Sigmoid colon (tissue), 7 donors: ENCODE data around the gene ZCCHC14. TPM values are rescaled to one million over a fixed set of nuclear protein-coding genes. Genes with fewer than 3 reads are reported as not detected.

Experiments used
- DNase-seq: peaks from one replicate; pipeline ENCODE4 v3.0.0-alpha.2; 2019
- H3K27ac ChIP-seq, 4 donors: fragments of 200-600 bp; sonication (generic); one replicate each; pipeline ENCODE4 v1.5.1; 2016 to 2019; ENCODE audit warnings: mild to moderate bottlenecking in 1 of 4
- H3K27me3 ChIP-seq, 3 donors: fragments of 200-600 bp; sonication (generic); one replicate each; pipeline ENCODE4 v1.5.1; 2019; ENCODE audit warnings: mild to moderate bottlenecking in 1 of 3
- H3K36me3 ChIP-seq, 4 donors: fragments of 200-600 bp; sonication (generic); one replicate each; pipeline ENCODE4 v1.5.1; 2016 to 2019
- H3K4me1 ChIP-seq, 4 donors: fragments of 200-600 bp; sonication (generic); one replicate each; pipeline ENCODE4 v1.5.1; 2017 to 2019
- H3K4me3 ChIP-seq, 4 donors: fragments of 200-600 bp; sonication (generic); one replicate each; pipeline ENCODE4 v1.5.1; 2017 to 2019; ENCODE audit warnings: mild to moderate bottlenecking in 2 of 4, moderate library complexity in 1 of 4
- H3K9me3 ChIP-seq, 4 donors: fragments of 200-600 bp in 3 of 4; sonication (generic) in 3 of 4; one replicate each; pipeline versions ENCODE4 v1.5.1 to v1.6.1; 2013 to 2019
- EP300 ChIP-seq, 4 donors: sonication (generic); formaldehyde crosslinking; IDR thresholded peaks; one replicate each; pipeline ENCODE4 v1.6.1; 2017; ENCODE audit warnings: antibody characterized with exemption in 4 of 4
- POLR2A ChIP-seq, 2 donors: fragments of 450-650 bp; IDR thresholded peaks; one replicate each; pipeline ENCODE4 v1.6.1; 2016; ENCODE audit warnings: antibody characterized with exemption in 2 of 2, mild to moderate bottlenecking in 2 of 2, moderate library complexity in 2 of 2
- POLR2AphosphoS5 ChIP-seq, 4 donors: sonication (generic); formaldehyde crosslinking; IDR thresholded peaks; one replicate each; pipeline ENCODE4 v1.6.1; 2017; ENCODE audit warnings: antibody characterized with exemption in 4 of 4
- WGBS, 2 donors: extraction: QIAGEN DNeasy Blood & Tissue Kit; methylation state at CpG; one replicate each; pipeline ENCODE4 v1.1.7; 2013; 5-methylcytosine and 5-hydroxymethylcytosine counted together
- intact Hi-C: fragments of 100-400 bp; cut with DNase I; formaldehyde crosslinking; loops from one replicate; pipeline ENCODE4 v1.15.1; 2023
- polyA plus RNA-seq, 3 donors: library from polyadenylated mRNA; stranded (reverse); fragments of 200-250 nt; gene quantifications; one replicate each; pipeline ENCODE4 v1.2.3, GENCODE V29; 2013
- total RNA-seq, 4 donors: library from RNA; depleted of rRNA; stranded (reverse); fragments of >200 nt; gene quantifications; one replicate each; pipeline ENCODE4 v1.1.0, GENCODE V29; 2016
- TF ChIP-seq, protein P1 (sequence below), 4 experiments: fragments of 450-650 bp in 3 of 4; fragments of 200-600 bp in 1 of 4; IDR thresholded peaks; one replicate each; pipeline ENCODE4 v1.5.1; 2016 to 2019; ENCODE audit warnings: antibody characterized with exemption in 4 of 4, mild to moderate bottlenecking in 3 of 4, moderate library complexity in 2 of 4
- donor health status: healthy with polysubstance abuse.
- donor health status: Bipolar disorder and iron deficiency.
- donor health status: healthy.

Gene ZCCHC14
- total and polyA plus RNA-seq, 7 donors, result 6.0 to 23.8 (median 11.8) TPM

DNA sequence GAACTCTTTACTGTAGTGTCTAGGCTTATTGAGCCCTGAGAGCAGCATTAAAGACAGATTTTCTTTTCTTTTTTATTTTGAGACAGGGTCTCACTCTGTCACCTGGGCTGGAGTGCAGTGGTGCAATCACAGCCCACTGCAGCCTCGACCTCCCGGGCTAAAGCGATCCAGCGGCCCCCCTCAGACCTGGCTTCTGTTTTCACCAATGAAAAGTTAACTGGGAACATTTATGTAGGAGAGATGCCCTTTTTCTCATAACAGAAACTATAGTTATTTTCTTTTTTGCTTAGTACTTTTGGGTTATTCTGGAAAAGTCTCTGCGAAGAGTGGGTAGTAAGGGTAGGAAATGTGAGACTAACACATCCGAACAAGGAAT, 99.2 kb downstream of the ZCCHC14 start:
- H3K4me1 ChIP-seq, result peaks cover 0 to 43% (median 32%) of the 10 kb centered on the region in 4 donors
- intact Hi-C loops, result loop anchor here (2.0 to 5.0 kb wide), 3 partner anchors 69 to 99 kb away; partner anchors contain the start of genes C16orf95 and ZCCHC14
- peak; percentile 43 for DNase-seq
- TF ChIP-seq, protein P1, sequence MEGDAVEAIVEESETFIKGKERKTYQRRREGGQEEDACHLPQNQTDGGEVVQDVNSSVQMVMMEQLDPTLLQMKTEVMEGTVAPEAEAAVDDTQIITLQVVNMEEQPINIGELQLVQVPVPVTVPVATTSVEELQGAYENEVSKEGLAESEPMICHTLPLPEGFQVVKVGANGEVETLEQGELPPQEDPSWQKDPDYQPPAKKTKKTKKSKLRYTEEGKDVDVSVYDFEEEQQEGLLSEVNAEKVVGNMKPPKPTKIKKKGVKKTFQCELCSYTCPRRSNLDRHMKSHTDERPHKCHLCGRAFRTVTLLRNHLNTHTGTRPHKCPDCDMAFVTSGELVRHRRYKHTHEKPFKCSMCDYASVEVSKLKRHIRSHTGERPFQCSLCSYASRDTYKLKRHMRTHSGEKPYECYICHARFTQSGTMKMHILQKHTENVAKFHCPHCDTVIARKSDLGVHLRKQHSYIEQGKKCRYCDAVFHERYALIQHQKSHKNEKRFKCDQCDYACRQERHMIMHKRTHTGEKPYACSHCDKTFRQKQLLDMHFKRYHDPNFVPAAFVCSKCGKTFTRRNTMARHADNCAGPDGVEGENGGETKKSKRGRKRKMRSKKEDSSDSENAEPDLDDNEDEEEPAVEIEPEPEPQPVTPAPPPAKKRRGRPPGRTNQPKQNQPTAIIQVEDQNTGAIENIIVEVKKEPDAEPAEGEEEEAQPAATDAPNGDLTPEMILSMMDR (IDR thresholded peaks at IDR 0.05), result no peak
- TF ChIP-seq POLR2A (IDR thresholded peaks at IDR 0.05), result no peak
- no peak for TF ChIP-seq EP300 (IDR thresholded peaks at IDR 0.05)
- TF ChIP-seq POLR2AphosphoS5 (IDR thresholded peaks at IDR 0.05), result no peak
- peaks cover 0 to 2% (median under 1%) of the 10 kb centered on the region in 4 donors for H3K36me3 ChIP-seq
- H3K27me3 ChIP-seq, result no peaks in the 10 kb centered on the region
- H3K27ac ChIP-seq, result peak overlapping the region; percentile 97 to 100 (median 99)
- H3K4me3 ChIP-seq, result peak overlapping the region; percentile 53 to 95 (median 80)
- H3K9me3 ChIP-seq, result no peaks in the 10 kb centered on the region
- WGBS, 2 donors, result 85 to 93% methylated on average over 6 of the region's 6 CpGs

DNA sequence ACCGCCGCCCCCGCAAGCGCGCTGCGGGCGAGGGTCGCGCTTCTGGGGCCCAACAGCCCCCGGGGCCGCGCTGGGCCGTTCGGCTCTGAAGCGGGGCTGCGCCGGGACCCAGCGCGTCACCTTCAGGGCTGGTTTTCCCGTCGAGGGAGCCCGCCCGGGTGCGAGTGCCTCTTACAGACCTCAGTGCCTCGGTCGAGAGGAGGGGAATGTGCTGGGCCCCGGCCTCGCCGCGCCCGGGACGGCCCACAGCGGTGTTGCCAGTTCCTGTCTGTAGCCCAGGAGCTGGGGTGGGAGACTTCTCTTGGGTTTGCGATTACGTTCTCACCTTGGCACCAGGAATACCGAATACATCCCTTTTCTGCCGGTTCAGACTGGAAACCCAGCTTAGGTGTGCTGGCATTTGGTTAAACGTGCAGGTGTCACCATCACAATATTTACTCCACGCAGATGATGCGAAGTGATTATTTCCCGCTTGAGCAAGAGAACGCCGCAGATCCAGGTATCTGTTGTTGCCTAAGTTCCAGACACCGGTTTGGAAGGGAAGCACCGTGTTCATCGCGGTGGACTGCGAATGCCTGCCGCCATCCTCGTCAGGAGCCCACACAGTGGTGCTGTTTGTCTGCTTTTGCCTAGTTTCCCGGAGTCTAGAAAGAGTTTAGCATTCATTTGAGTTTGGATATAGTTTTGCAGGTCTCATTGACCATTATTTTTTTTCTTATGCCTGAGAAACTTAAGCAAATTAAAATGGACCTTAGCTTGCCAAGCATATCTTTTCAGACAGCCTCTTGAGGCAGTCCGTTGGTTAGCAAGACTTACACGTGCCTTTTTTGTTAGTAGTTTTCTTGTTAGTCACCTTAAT, 99.8 kb downstream of the ZCCHC14 start:
- intact Hi-C loops, result loop anchor here (2.0 to 5.0 kb wide), 3 partner anchors 69 to 99 kb away; partner anchors contain the start of genes C16orf95 and ZCCHC14
- no peaks in the 10 kb centered on the region for H3K9me3 ChIP-seq
- no peaks in the 10 kb centered on the region for H3K27me3 ChIP-seq
- TF ChIP-seq, protein P1 (IDR thresholded peaks at IDR 0.05), result peak in 2 of 4 experiments; percentile 18 to 44
- TF ChIP-seq EP300 (IDR thresholded peaks at IDR 0.05) (no peak), POLR2A (IDR thresholded peaks at IDR 0.05) (no peak), POLR2AphosphoS5 (IDR thresholded peaks at IDR 0.05) (peak in 1 of 4 donors; percentile 23)
- 1 to 2% methylated on average over 53 of the region's 53 CpGs for WGBS, 2 donors
- H3K4me3 ChIP-seq, result peak overlapping the region; percentile 53 to 95 (median 80)
- peak overlapping the region; percentile 97 to 100 (median 99) for H3K27ac ChIP-seq
- peaks cover 0 to 46% (median 34%) of the 10 kb centered on the region in 4 donors for H3K4me1 ChIP-seq
- peak; percentile 82 for DNase-seq
- H3K36me3 ChIP-seq, result no peaks in the 10 kb centered on the region

DNA sequence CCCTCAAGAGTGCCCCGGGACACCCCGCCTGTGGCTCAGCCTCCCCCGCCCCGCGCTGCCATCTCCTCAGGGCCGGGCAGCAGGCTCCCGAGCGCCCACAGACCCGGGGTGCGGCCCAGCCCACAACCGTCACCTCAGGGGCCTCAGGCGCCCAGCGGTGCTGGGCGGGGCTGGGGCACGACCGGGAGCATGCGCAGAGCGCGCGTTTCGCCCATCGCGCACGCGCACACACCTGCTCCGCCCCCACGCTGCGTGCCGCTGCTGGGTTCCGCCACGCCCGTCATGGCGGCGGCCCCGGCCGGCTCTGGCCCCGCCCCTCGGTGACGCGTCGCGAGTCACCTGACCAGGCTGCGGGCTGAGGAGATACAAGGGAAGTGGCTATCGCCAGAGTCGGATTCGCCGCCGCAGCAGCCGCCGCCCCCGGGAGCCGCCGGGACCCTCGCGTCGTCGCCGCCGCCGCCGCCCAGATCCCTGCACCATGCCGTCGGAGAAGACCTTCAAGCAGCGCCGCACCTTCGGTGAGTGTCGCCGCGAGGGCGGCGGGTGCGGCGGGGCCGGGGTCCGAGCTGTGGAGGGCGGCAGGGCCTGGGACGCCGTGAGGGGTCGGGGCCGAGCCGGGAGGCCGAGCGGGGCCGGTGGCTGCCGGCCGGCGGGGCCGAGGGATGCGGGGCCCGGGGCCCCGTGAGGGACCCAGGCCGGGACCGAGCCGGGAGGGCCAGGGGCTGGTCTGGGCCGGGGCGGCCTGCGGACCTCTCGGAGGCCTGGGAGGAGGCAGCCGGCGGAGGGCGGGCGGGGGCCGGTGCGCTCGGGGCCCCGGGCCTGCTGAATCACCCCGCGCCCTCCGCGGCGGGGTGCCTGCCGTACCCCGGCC, 100.6 kb downstream of the ZCCHC14 start, which contains the start of gene MAP1LC3B:
Gene MAP1LC3B (plus strand): TSS at position 387 of the 871 bp plus-strand sequence. CDS start 92 bp downstream, at position 479.
- intact Hi-C loops, result loop anchor here (2.0 to 5.0 kb wide), 3 partner anchors 70 to 100 kb away; partner anchors contain the start of genes C16orf95 and ZCCHC14
- DNase-seq, result peak; percentile 98
- H3K36me3 ChIP-seq, result no peaks in the 10 kb centered on the region
- H3K4me1 ChIP-seq, result peaks cover 0 to 55% (median 43%) of the 10 kb centered on the region in 4 donors
- H3K9me3 ChIP-seq, result no peaks in the 10 kb centered on the region
- WGBS, 2 donors, result 0 to 1% methylated on average over 113 of the region's 113 CpGs
- peak within 1 kb of the TSS; percentile 58 to 95 (median 80) for H3K4me3 ChIP-seq
- TF ChIP-seq EP300 (IDR thresholded peaks at IDR 0.05), result peak in 1 of 4 donors; percentile 58
- TF ChIP-seq, protein P1 (IDR thresholded peaks at IDR 0.05), result no peak
- TF ChIP-seq POLR2AphosphoS5 (IDR thresholded peaks at IDR 0.05), result peak; percentile 97 to 99 (median 99)
- peak; percentile 97 for TF ChIP-seq POLR2A (IDR thresholded peaks at IDR 0.05)
- H3K27ac ChIP-seq, result peak within 1 kb of the TSS; percentile 97 to 100 (median 99)
- H3K27me3 ChIP-seq, result no peaks in the 10 kb centered on the region

DNA sequence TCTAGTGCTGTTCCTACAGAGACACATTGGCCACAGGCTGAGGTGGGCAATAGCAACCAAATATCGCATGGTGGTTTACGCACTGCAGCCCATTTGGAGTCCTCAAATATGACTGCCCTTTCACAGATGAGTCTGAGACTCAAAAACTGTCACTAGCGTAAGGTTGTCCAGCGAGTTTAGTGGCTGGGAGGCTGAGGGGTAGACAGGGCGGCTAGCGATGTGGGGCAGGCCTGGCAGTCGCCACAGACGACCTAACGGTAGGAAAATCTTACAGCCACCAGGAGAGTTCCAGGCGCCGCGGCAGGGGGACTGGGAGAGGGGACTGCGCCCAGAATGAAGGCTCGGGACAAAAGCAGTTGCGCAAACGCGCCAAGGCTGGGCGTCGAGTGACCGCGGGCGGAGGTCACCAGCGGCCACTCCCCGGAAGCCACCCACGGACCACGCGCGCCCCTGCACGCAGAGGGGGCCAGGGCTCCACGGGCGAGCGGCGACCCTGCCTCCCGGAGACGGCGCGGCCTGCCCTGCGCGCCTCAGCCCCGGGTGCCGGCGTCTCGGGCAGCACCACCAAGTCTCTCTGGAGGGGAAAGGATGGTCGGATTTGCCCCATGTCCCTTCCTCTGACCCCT, 101.4 kb downstream of the ZCCHC14 start:
- Histone ChIP-seq H3K9me3 (no peaks in the 10 kb centered on the region), H3K4me3 (peak overlapping the region; percentile 58 to 95 (median 80)), H3K36me3 (no peaks in the 10 kb centered on the region), H3K27ac (peak overlapping the region; percentile 97 to 100 (median 99)), H3K4me1 (peaks cover 0 to 60% (median 48%) of the 10 kb centered on the region in 4 donors), H3K27me3 (no peaks in the 10 kb centered on the region)
- intact Hi-C loops, result loop anchor here (5.0 kb wide), 2 partner anchors 71 to 101 kb away; partner anchors contain the start of gene ZCCHC14
- WGBS, 2 donors, result 6 to 10% methylated on average over 44 of the region's 44 CpGs
- DNase-seq, result peak; percentile 89
- no peak for TF ChIP-seq POLR2A (IDR thresholded peaks at IDR 0.05)
- no peak for TF ChIP-seq POLR2AphosphoS5 (IDR thresholded peaks at IDR 0.05)
- TF ChIP-seq, protein P1 (IDR thresholded peaks at IDR 0.05), result no peak
- no peak for TF ChIP-seq EP300 (IDR thresholded peaks at IDR 0.05)
